Measurements from ENCODE around the gene ARHGAP15. TPM values are rescaled to one million over a fixed set of nuclear protein-coding genes. Genes with fewer than 3 reads are reported as not detected.

The ARHGAP15 gene
- total RNA-seq, 1 experiment from 2014 or later, result 0.42 TPM

GRCh38 chr2:143313861-143314260 is 184.6 kb downstream of the ARHGAP15 start:
- Histone ChIP-seq H3K79me2 (ENCODE audit: insufficient read depth, low read length) (no peaks in the 10 kb centered on the region), H3K36me3 (ENCODE audit: control insufficient read depth in 1 of 2, insufficient read depth in 2 of 2, low read length in 2 of 2) (no peaks in the 10 kb centered on the region), H3K27me3 (ENCODE audit: insufficient read depth, low read length) (0 out of 2 replicates have a peak, but pooled peaks cover 5% of the 10 kb centered on the region), H3K9ac (ENCODE audit: low read length) (no peak overlapping the region), H3K9me3 (ENCODE audit: control insufficient read depth in 1 of 2, insufficient read depth in 1 of 2, low read depth in 1 of 2, low read length in 2 of 2) (no peaks in the 10 kb centered on the region), H3K4me3 (replicated peaks in 1 of 2; ENCODE audit: low read depth in 1 of 2, low read length in 2 of 2) (no peak overlapping the region), H3K9me2 (ENCODE audit: insufficient read depth) (no peaks in the 10 kb centered on the region), H4K20me1 (ENCODE audit: insufficient read depth) (no peaks in the 10 kb centered on the region), H2AFZ (ENCODE audit: low read depth, low read length, poor library complexity, severe bottlenecking) (no peak overlapping the region), H3K4me2 (ENCODE audit: low read length) (no peak overlapping the region), H3K4me1 (ENCODE audit: control insufficient read depth in 1 of 2, insufficient read depth in 2 of 2, low read length in 2 of 2) (no peaks in the 10 kb centered on the region), H3K27ac (ENCODE audit: low read depth, low read length) (no peak overlapping the region)
- ATAC-seq, result no peak
- ChIA-PET CTCF (no interaction called here), RAD21 (ENCODE audit: low non-redundant PET in 1 of 2, low total read pairs in 2 of 2, uncharacterized antibody in 2 of 2, unreplicated experiment in 2 of 2) (no interaction called here), POLR2A (no interaction called here)
- no peak for DNase-seq (ENCODE audit: low read depth, low spot score)
- intact Hi-C loops (cut with micrococcal nuclease), result no loop called here
- no TSS peak for BruUV-seq (replicated peaks)
- TF ChIP-seq, protein P1, sequence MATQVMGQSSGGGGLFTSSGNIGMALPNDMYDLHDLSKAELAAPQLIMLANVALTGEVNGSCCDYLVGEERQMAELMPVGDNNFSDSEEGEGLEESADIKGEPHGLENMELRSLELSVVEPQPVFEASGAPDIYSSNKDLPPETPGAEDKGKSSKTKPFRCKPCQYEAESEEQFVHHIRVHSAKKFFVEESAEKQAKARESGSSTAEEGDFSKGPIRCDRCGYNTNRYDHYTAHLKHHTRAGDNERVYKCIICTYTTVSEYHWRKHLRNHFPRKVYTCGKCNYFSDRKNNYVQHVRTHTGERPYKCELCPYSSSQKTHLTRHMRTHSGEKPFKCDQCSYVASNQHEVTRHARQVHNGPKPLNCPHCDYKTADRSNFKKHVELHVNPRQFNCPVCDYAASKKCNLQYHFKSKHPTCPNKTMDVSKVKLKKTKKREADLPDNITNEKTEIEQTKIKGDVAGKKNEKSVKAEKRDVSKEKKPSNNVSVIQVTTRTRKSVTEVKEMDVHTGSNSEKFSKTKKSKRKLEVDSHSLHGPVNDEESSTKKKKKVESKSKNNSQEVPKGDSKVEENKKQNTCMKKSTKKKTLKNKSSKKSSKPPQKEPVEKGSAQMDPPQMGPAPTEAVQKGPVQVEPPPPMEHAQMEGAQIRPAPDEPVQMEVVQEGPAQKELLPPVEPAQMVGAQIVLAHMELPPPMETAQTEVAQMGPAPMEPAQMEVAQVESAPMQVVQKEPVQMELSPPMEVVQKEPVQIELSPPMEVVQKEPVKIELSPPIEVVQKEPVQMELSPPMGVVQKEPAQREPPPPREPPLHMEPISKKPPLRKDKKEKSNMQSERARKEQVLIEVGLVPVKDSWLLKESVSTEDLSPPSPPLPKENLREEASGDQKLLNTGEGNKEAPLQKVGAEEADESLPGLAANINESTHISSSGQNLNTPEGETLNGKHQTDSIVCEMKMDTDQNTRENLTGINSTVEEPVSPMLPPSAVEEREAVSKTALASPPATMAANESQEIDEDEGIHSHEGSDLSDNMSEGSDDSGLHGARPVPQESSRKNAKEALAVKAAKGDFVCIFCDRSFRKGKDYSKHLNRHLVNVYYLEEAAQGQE (IDR thresholded peaks at IDR 0.05; ENCODE audit: low read depth), result no peak

GRCh38 chr2:143321994-143322393 is 192.8 kb downstream of the ARHGAP15 start:
- Histone ChIP-seq H3K36me3 (ENCODE audit: control insufficient read depth in 1 of 2, insufficient read depth in 2 of 2, low read length in 2 of 2) (no peaks in the 10 kb centered on the region), H3K4me1 (ENCODE audit: control insufficient read depth in 1 of 2, insufficient read depth in 2 of 2, low read length in 2 of 2) (no peaks in the 10 kb centered on the region), H3K27me3 (ENCODE audit: insufficient read depth, low read length) (no peaks in the 10 kb centered on the region), H3K27ac (ENCODE audit: low read depth, low read length) (no peak overlapping the region), H3K9me3 (ENCODE audit: control insufficient read depth in 1 of 2, insufficient read depth in 1 of 2, low read depth in 1 of 2, low read length in 2 of 2) (no peaks in the 10 kb centered on the region), H4K20me1 (ENCODE audit: insufficient read depth) (no peaks in the 10 kb centered on the region), H3K4me3 (replicated peaks in 1 of 2; ENCODE audit: low read depth in 1 of 2, low read length in 2 of 2) (no peak overlapping the region), H3K79me2 (ENCODE audit: insufficient read depth, low read length) (no peaks in the 10 kb centered on the region), H3K9ac (ENCODE audit: low read length) (no peak overlapping the region), H3K9me2 (ENCODE audit: insufficient read depth) (no peaks in the 10 kb centered on the region), H2AFZ (ENCODE audit: low read depth, low read length, poor library complexity, severe bottlenecking) (no peak overlapping the region), H3K4me2 (ENCODE audit: low read length) (no peak overlapping the region)
- CTCF ChIA-PET, result no interaction called here
- BruUV-seq (replicated peaks), result no TSS peak
- ATAC-seq, result no peak
- POLR2A ChIA-PET, result no interaction called here
- RAD21 ChIA-PET (ENCODE audit: low non-redundant PET in 1 of 2, low total read pairs in 2 of 2, uncharacterized antibody in 2 of 2, unreplicated experiment in 2 of 2), result no interaction called here
- no peak for DNase-seq (ENCODE audit: low read depth, low spot score)
- intact Hi-C loops (cut with micrococcal nuclease), result no loop called here
- no peak for TF ChIP-seq EGR1 (IDR thresholded peaks at IDR 0.05; ENCODE audit: low read depth)
- no peak for TF ChIP-seq SIN3A (IDR thresholded peaks at IDR 0.05; ENCODE audit: low read depth)
- TF ChIP-seq RAD21 (IDR thresholded peaks at IDR 0.05; ENCODE audit: low read depth), result no peak
- TF ChIP-seq, protein P1 (IDR thresholded peaks at IDR 0.05; ENCODE audit: low read depth), result no peak
- TF ChIP-seq JUND (IDR thresholded peaks at IDR 0.05), result no peak
- no peak for TF ChIP-seq TCF7L2 (IDR thresholded peaks at IDR 0.05; ENCODE audit: borderline replicate concordance, extremely low read depth, insufficient read depth, insufficient read length)
- TF ChIP-seq ZNF274 (IDR thresholded peaks at IDR 0.05; ENCODE audit: low read depth, low read length), result no peak
- no peak for TF ChIP-seq EZH2 (IDR thresholded peaks at IDR 0.05)
- TF ChIP-seq MAX (IDR thresholded peaks at IDR 0.05), result no peak
- no peak for TF ChIP-seq SP1 (IDR thresholded peaks at IDR 0.05; ENCODE audit: low read depth)
- no peak for TF ChIP-seq SRF (IDR thresholded peaks at IDR 0.05; ENCODE audit: low read depth)
- TF ChIP-seq YY1 (IDR thresholded peaks at IDR 0.05; ENCODE audit: extremely low read depth, insufficient replicate concordance, low read depth, low read length), result no peak
